Keratinocyte (primary cell): ENCODE results near the gene CCDC71L. TPM values are rescaled to one million over a fixed set of nuclear protein-coding genes. Genes with fewer than 3 reads are reported as not detected.

Experiments used
- DNase-seq: peaks from one replicate; pipeline ENCODE4 v3.0.0-alpha.2; 2011; ENCODE audit warnings: low read depth, missing footprints, low spot score
- FAIRE-seq: peaks from 2 replicates; lab custom pipeline; 2011; peaks lifted over from hg19 to GRCh38; lab: Jason Lieb, UNC
- H2AFZ ChIP-seq: 2 replicates; pipeline ENCODE4 v1.6.0; 2012; ENCODE audit warnings: low read length, control low read depth, inconsistent platforms; ENCODE audit not compliant: control insufficient read depth
- H3K27ac ChIP-seq: 2 replicates; pipeline ENCODE4 v1.5.1; 2011; ENCODE audit warnings: low read length; ENCODE audit not compliant: control insufficient read depth, insufficient read depth
- H3K27me3 ChIP-seq: 3 replicates; pipeline ENCODE4 v1.6.0; 2011; ENCODE audit warnings: low read length; ENCODE audit not compliant: control insufficient read depth, insufficient read depth; ENCODE audit errors: extremely low read depth
- H3K36me3 ChIP-seq, 2 experiments: 2 replicates in 1 of 2; 3 replicates in 1 of 2; pipeline ENCODE4 v1.5.1; 2011; ENCODE audit warnings: low read length in 2 of 2, mild to moderate bottlenecking in 1 of 2; ENCODE audit not compliant: control insufficient read depth in 2 of 2, insufficient read depth in 2 of 2; ENCODE audit errors: extremely low read depth in 1 of 2
- H3K4me1 ChIP-seq: 3 replicates; pipeline ENCODE4 v1.5.1; 2011; ENCODE audit warnings: low read length; ENCODE audit not compliant: control insufficient read depth, insufficient read depth; ENCODE audit errors: extremely low read depth
- H3K4me2 ChIP-seq: 3 replicates; pipeline ENCODE4 v1.6.0; 2011; ENCODE audit warnings: low read depth, low read length; ENCODE audit not compliant: control insufficient read depth, insufficient read depth; ENCODE audit errors: extremely low read depth
- H3K4me3 ChIP-seq, 3 experiments: fragments of 200-600 bp in 1 of 3; sonication (generic) in 1 of 3; 2 replicates in 2 of 3; 3 replicates in 1 of 3; pipeline ENCODE4 v1.5.1; 2011 to 2016; ENCODE audit warnings: low read length in 3 of 3, mild to moderate bottlenecking in 3 of 3, control low read depth in 2 of 3, inconsistent platforms in 1 of 3, low read depth in 1 of 3, mixed read lengths in 1 of 3, mixed run types in 1 of 3, moderate library complexity in 1 of 3; ENCODE audit not compliant: control insufficient read depth in 2 of 3, insufficient read depth in 2 of 3; ENCODE audit errors: extremely low read depth in 1 of 3
- H3K79me2 ChIP-seq: 2 replicates; pipeline ENCODE4 v1.6.0; 2012; ENCODE audit warnings: low read length; ENCODE audit not compliant: control insufficient read depth, insufficient read depth
- H3K9ac ChIP-seq: 3 replicates; pipeline ENCODE4 v1.6.0; 2011; ENCODE audit warnings: low read length; ENCODE audit not compliant: control insufficient read depth, insufficient read depth; ENCODE audit errors: extremely low read depth
- H3K9me1 ChIP-seq: 3 replicates; pipeline ENCODE4 v1.6.0; 2011; ENCODE audit warnings: low read length; ENCODE audit not compliant: control insufficient read depth, insufficient read depth; ENCODE audit errors: extremely low read depth
- H3K9me3 ChIP-seq: 2 replicates; pipeline ENCODE4 v1.5.1; 2012; ENCODE audit warnings: low read depth, low read length; ENCODE audit not compliant: control insufficient read depth
- H4K20me1 ChIP-seq: 3 replicates; pipeline ENCODE4 v1.6.0; 2011; ENCODE audit warnings: low read length; ENCODE audit not compliant: control insufficient read depth, insufficient read depth; ENCODE audit errors: extremely low read depth
- CTCF ChIP-seq, 3 experiments: IDR thresholded peaks in 1 of 3; conservative IDR thresholded peaks in 1 of 3; optimal IDR thresholded peaks in 1 of 3; 2 replicates in 2 of 3; 3 replicates in 1 of 3; pipeline versions ENCODE3 to v1.5.1; 2011; ENCODE audit warnings: low read length in 3 of 3, mild to moderate bottlenecking in 3 of 3, moderate library complexity in 2 of 3, control low read depth in 1 of 3, inconsistent platforms in 1 of 3; ENCODE audit not compliant: insufficient read depth in 2 of 3; ENCODE audit errors: extremely low read depth in 1 of 3
- EZH2 ChIP-seq: IDR thresholded peaks from one replicate; pipeline ENCODE4 v1.6.1; 2012; ENCODE audit warnings: inconsistent platforms, mild to moderate bottlenecking, low read length, moderate library complexity
- dilution Hi-C: fragments of 300-500 bp; cut with MboI; formaldehyde crosslinking; loops from one replicate; pipeline ENCODE4 v1.7.0; 2020; ENCODE audit warnings: low sequenced_read_pairs; ENCODE audit not compliant: extremely low pct_ligation_motif_present
- polyA plus RNA-seq, 5 experiments: library from polyadenylated mRNA; depleted of rRNA in 3 of 5; stranded (reverse) in 3 of 5; stranded (forward) in 1 of 5; unstranded in 1 of 5; fragments of >200 nt; gene quantifications; 1 replicate in 1 of 5; 2 replicates in 3 of 5; 3 replicates in 1 of 5; pipeline versions ENCODE4 v1.2.1 to v1.2.3, GENCODE V29; 2011 to 2012; ENCODE audit warnings: missing spikeins in 2 of 5, low read depth in 1 of 5, low replicate concordance in 1 of 5

CCDC71L gene
- polyA plus RNA-seq, 1 donor (not counting 4 experiments of a cell fraction or from before 2014, with no cell fraction given) = 10.6 TPM

- Histone ChIP-seq H3K27me3 (no peaks in the 10 kb centered on the region), H3K4me1 (peaks cover 24% of the 10 kb centered on the region), H3K36me3 (no peaks in the 10 kb centered on the region), H3K9ac (no peak overlapping the region), H2AFZ (peak overlapping the region; percentile 1), H4K20me1 (no peaks in the 10 kb centered on the region), H3K9me1 (no peaks in the 10 kb centered on the region), H3K4me2 (no peak overlapping the region), H3K27ac (peak overlapping the region; percentile 52), H3K79me2 (no peaks in the 10 kb centered on the region), H3K4me3 (no peak overlapping the region), H3K9me3 (no peaks in the 10 kb centered on the region)
- DNase-seq = no peak
- no peak for FAIRE-seq
- no peak for TF ChIP-seq EZH2
- TF ChIP-seq CTCF (optimal IDR thresholded peaks at IDR 0.05 in 1 of 3, IDR thresholded peaks at IDR 0.05 in 1 of 3, conservative IDR thresholded peaks at IDR 0.05 in 1 of 3; ENCODE audit: extremely low read depth in 1 of 3, insufficient read depth in 2 of 3, low read length in 3 of 3) = no peak
- dilution Hi-C loops = no loop called here
Observed at GRCh38 chr7:106608661-106609060, 52.3 kb downstream of the CCDC71L start.

Other genes with a start within 250 kb of the CCDC71L start
- not detected in 3 replicates for gene PIK3CG, start 204.1 kb upstream of the CCDC71L start, polyA plus RNA-seq